ENCODE results near the gene FGA. TPM values are rescaled to one million over a fixed set of nuclear protein-coding genes. Genes with fewer than 3 reads are reported as not detected.

FGA gene
- polyA plus RNA-seq, 1 experiment: 0.09 TPM

DNA sequence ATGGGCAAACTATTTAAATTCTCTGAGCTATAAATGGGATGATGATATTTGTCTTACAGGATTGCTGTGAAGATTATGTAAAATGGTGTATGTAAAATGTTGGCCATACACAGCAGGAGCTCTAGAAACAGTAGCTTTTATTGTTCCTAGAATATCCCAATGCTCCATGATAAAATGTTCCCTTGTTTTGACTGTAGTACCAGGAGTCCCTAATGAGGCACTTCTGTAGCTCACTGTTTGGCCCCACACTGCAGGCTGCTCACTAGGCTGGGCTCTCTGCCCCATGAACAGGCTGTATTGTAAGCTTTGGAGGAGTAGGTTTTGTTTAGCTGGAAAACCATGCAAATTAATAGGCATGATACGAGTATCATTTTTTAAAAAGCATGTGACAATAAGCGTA lies 3.3 kb upstream of the FGA start:
- POLR2A ChIA-PET: no interaction called here
- H3K4me3 ChIP-seq (ENCODE audit: low read depth, low read length): no peak overlapping the region
- DNase-seq (ENCODE audit: low read depth, low spot score): no peak
- TF ChIP-seq, protein P1, sequence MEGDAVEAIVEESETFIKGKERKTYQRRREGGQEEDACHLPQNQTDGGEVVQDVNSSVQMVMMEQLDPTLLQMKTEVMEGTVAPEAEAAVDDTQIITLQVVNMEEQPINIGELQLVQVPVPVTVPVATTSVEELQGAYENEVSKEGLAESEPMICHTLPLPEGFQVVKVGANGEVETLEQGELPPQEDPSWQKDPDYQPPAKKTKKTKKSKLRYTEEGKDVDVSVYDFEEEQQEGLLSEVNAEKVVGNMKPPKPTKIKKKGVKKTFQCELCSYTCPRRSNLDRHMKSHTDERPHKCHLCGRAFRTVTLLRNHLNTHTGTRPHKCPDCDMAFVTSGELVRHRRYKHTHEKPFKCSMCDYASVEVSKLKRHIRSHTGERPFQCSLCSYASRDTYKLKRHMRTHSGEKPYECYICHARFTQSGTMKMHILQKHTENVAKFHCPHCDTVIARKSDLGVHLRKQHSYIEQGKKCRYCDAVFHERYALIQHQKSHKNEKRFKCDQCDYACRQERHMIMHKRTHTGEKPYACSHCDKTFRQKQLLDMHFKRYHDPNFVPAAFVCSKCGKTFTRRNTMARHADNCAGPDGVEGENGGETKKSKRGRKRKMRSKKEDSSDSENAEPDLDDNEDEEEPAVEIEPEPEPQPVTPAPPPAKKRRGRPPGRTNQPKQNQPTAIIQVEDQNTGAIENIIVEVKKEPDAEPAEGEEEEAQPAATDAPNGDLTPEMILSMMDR (IDR thresholded peaks at IDR 0.05; ENCODE audit: low read depth, low read length): no peak
- H3K27ac ChIP-seq (ENCODE audit: low read depth, low read length): no peak overlapping the region
- H3K9me3 ChIP-seq (ENCODE audit: control insufficient read depth, insufficient read depth, low read length): no peaks in the 10 kb centered on the region
- CTCF ChIA-PET: interaction anchor here (1.0 to 2.7 kb wide), 4 partner anchors 26 to 44 kb away, joined by 3 to 16 read pairs (median 6); no protein-coding TSS in a partner anchor
- no peaks in the 10 kb centered on the region for H3K27me3 ChIP-seq (ENCODE audit: control insufficient read depth, insufficient read depth, low read length)

DNA sequence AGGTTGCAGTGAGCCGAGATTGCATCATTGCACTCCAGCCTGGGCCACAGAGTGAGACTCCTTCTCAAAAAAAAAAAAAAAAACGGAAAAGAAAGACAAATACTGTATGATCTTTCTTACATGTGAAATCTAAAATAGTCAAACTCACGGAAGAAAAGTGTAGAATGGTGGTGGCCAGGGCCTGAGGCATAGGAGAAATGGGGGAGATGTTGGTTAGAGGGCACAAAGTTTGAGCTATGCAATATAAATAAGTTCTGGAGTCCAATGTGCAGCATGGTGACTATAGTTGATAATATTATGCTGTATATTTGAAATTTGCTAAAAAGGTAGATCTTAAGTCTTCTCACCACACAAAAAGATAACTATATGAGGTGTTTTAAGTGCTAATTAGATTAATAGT lies 1.3 kb upstream of the FGA start:
- DNase-seq (ENCODE audit: low read depth, low spot score): no peak
- H3K4me3 ChIP-seq (ENCODE audit: low read depth, low read length): no peak overlapping the region
- TF ChIP-seq, protein P1 (IDR thresholded peaks at IDR 0.05; ENCODE audit: low read depth, low read length): no peak
- ChIA-PET CTCF (interaction anchor here (0.7 to 0.9 kb wide), 2 partner anchors 33 to 45 kb away, joined by 3 to 7 read pairs; no protein-coding TSS in a partner anchor), POLR2A (no interaction called here)
- H3K9me3 ChIP-seq (ENCODE audit: control insufficient read depth, insufficient read depth, low read length): no peaks in the 10 kb centered on the region
- H3K27ac ChIP-seq (ENCODE audit: low read depth, low read length): no peak overlapping the region
- H3K27me3 ChIP-seq (ENCODE audit: control insufficient read depth, insufficient read depth, low read length): no peaks in the 10 kb centered on the region

DNA sequence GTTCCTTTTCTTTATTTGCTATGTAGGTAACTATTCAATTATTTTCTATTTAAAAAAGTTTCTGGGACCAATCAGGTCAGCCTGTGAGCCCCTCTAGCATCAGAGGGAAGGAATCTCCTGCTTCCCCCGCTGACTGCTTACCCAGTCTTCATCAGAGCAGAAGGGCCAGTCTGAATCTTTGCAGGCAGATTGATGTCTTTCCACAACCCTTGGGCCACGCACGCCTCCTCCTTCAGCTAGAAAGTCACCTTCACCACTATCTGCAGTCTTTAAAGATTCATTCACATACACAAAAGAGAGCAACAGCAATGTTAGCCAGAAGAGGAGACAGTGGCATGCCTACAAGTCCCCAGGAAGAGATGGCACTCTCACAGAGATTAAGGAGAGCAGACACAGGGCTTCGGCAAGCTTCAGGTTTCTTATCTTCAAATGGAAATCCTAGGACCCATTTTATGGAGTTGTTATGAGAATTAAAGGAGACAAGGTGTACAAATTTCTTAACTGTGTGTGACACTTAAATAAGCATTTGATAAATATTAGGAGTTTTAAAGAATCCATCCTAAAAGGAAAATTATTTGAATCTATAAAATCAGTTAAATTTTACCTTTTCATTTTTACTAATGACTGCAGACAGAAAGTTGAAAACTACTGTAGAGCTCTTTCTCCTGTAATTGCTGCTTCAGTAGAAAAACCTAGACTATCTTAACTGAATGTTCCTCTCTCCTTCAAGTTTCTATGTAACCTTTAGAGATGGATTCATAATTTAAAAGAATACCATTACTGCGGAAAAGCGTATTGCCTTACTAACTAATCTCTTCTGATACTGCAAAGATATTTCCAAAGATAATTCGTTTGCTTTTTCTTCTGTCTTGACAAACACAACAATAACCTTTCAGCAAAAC lies 995 bp downstream of the FGA start:
- DNase-seq (ENCODE audit: low read depth, low spot score): no peak
- TF ChIP-seq, protein P1 (IDR thresholded peaks at IDR 0.05; ENCODE audit: low read depth, low read length): no peak
- Histone ChIP-seq H3K4me3 (ENCODE audit: low read depth, low read length) (no peak overlapping the region), H3K27ac (ENCODE audit: low read depth, low read length) (no peak overlapping the region), H3K27me3 (ENCODE audit: control insufficient read depth, insufficient read depth, low read length) (no peaks in the 10 kb centered on the region), H3K9me3 (ENCODE audit: control insufficient read depth, insufficient read depth, low read length) (no peaks in the 10 kb centered on the region)
- POLR2A ChIA-PET: no interaction called here
- CTCF ChIA-PET: interaction anchor here (2.3 kb wide), 2 partner anchors 29 to 30 kb away, joined by 10 to 15 read pairs; no protein-coding TSS in a partner anchor

DNA sequence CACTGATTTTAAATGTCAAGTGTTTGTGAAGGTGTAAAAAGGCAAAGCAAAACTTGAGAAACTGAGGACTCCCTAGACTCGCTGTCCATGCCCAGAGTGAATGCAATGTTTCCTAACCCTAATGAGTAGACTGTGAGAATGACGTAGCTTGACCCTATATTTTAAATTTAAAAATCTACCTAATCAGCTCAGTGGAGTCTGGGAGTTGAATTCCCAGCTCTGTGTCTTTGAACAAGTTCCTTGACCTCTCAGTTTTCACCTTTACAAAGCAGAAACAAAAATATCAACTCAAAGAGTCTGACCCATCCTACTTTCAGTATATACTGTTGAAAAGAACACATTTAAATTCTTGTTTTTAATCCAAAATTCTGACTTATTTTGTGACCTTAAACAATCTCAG lies 2.3 kb downstream of the FGA start:
- TF ChIP-seq, protein P1 (IDR thresholded peaks at IDR 0.05; ENCODE audit: low read depth, low read length): no peak
- POLR2A ChIA-PET: no interaction called here
- Histone ChIP-seq H3K27ac (ENCODE audit: low read depth, low read length) (no peak overlapping the region), H3K9me3 (ENCODE audit: control insufficient read depth, insufficient read depth, low read length) (no peaks in the 10 kb centered on the region), H3K27me3 (ENCODE audit: control insufficient read depth, insufficient read depth, low read length) (no peaks in the 10 kb centered on the region), H3K4me3 (ENCODE audit: low read depth, low read length) (no peak overlapping the region)
- CTCF ChIA-PET: interaction anchor here (0.5 to 2.3 kb wide), 3 partner anchors 29 to 40 kb away, joined by 4 to 15 read pairs (median 10); no protein-coding TSS in a partner anchor
- DNase-seq (ENCODE audit: low read depth, low spot score): no peak

Data from AG04450 (cell line).